SIG-M5 (cell line): ENCODE data around the gene KDM4C.

Experiments used
- DNase-seq: peaks from one replicate; lab custom pipeline; 2025; lab: John Stamatoyannopoulos, UW

KDM4C gene

DNA sequence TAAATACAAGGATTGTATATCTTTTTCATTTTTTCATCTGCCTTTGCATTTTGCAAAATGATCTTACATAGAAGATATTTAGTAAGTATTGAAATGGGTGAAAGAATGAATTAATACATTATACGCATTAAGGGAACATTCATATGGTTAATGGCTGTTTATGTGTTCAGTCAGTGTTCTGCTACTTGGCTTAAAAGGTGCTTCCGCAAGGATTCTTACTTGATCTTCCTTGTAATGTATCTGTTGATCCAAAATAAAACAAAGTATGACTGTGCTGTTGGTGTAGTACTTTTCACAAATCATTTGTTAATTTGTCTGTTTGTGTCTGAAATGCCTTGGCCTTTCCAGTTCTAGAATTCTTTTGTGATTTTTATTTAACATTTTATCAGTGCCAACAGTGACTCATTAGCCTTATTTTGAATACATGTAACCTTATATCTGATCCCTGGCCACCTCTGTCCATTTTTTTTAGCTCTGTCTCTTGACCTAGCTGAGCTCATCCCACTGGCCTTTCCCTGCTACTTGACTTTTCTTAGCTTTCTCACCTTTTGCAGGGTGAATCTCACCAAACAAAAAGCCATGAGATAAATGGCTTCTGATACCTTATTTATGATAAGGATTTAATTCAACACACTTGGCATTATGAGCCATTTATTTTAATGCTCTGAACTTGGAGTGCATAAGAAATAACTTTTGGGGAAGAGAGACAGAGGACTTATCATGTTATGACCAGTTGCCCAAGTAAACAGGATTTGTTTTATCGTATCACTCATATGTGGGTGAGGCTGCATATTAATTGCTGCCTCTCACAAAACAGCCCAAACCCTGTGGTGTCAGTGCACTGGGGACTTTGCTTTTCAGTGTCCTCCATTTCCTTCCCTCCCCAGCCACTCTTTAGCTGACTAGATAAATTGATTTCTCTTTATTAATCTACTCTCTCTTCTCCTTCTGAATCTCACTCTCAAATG, 340.3 kb downstream of the KDM4C start:
- DNase-seq = no peak

DNA sequence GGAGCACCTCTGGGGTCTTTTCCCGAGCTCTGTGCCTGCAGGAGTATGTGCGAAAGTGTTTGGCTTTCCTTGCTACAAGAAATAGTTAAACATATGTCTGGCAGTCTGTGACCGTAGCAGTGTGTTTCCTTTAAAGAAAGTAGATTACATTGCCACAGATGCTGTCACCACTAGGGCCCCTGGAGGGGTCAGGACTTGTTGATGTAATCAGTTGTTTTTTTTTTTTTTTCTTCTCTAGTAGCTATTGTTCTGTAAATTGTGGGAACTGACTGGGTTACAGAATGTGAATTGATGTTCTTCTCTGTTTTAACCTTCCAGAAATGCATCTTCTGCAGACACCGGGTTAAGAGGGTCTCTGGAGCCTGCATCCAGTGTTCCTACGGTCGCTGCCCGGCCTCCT, 345.6 kb downstream of the KDM4C start:
- no peak for DNase-seq

DNA sequence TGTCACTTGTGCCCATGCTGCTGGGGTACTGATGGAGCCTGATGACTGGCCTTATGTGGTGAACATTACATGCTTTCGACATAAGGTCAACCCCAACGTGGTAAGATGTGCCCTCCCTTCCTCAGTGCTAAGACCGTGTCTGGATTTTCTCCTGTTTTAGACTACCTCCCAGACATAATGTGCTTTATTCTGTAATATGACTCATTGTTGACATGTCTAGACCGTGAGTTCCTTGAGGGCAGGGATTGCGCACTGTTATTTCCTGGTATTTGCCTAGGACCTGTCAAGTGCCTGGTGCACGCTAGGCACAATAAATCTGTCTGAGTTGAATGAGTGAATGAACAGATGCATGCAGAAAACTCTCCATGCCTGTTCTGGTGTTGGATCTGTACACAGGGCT, 346.0 kb downstream of the KDM4C start:
- no peak for DNase-seq

DNA sequence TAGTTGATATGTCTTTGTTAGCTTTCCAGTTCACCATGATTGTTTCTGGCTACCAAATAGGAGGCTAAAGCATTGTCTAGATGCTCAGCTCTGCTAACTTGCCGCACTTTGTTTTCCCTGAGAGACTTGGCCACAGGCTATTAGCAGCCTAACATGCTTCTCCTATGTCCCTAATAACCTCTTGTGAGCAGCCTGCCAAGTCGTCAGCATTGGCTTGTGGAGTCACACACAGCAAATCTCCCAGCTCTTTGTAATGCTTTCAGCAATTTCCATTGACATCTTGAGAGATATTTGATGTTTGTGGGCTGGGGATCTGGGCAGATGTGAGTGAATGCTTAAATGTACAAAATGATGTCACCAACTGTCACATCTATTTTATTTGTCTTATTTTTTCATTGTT, 346.9 kb downstream of the KDM4C start:
- no peak for DNase-seq

DNA sequence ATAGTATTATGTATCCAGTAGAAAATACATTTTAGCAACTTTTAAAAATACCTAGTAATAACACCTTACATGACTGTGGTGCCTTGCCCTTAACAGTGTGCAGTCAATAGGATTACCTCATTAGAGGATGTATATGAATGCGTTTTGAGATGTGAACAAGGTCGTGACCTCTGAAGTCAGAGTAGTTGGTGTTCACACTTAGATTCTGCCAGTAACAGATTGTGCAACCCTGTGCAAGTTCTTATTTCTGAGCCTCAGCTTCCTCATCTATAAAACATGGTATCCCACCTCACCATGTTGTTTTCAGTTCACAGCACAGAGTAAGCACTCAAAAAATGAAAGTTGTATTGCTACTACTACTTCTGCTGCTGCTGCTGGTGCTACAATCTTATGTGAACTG, 347.3 kb downstream of the KDM4C start:
- DNase-seq = peak; percentile 58

DNA sequence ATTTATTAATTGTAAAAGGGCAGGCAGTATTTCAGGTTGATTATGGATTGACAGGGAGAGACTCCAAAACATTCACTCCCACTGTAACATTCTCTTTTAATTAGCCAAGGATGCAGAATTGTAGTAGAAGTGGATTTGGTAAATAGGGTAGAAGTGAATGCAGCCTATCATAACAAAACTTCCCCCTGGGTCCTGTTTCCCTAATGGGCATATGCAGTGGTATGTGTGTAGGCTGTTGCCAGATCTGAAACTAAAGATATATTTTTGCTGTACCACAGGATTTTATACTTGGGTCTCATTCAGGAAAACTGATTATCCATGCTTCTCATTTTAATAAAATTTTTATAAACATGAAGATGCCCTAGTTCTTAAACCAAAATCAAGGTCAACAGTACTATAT, 351.2 kb downstream of the KDM4C start:
- DNase-seq = no peak

DNA sequence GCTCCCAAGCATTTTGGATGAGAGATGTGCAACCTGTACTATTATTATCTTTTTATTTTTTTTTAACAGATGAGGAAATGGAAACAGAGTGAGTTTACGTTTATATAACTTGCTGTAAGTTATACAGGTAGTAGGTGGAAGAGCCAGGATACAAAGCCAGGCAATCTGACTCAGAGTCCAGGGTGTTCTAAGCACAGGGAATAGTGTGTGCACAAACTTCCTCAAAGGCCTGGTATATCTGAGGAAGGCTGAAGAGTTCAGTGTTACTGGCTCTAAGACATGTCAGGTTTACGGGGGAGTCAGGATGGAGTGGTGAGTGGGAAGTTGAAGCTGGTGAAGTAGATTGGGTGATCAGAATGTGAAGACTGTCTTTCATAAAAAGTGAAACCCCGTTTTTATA, 353.6 kb downstream of the KDM4C start:
- no peak for DNase-seq

DNA sequence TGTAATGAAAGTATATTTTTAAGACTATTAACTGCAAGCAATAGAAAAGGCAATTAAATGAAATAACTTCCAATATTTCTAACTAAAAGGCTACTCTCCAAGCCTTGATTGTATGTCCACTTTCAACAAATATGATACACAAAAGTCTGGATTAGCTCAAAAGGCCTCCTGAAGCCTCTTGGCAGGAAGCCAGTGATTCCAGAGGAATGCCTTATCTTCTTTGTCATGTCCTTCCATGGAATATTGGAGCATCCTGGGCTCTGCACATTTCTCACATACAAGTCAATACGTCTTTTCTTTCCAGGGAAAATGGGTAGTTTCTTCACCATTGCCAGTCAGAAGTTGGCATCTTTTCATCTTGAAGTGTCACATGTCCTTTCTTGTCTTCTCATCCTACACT, 357.8 kb downstream of the KDM4C start:
- no peak for DNase-seq

DNA sequence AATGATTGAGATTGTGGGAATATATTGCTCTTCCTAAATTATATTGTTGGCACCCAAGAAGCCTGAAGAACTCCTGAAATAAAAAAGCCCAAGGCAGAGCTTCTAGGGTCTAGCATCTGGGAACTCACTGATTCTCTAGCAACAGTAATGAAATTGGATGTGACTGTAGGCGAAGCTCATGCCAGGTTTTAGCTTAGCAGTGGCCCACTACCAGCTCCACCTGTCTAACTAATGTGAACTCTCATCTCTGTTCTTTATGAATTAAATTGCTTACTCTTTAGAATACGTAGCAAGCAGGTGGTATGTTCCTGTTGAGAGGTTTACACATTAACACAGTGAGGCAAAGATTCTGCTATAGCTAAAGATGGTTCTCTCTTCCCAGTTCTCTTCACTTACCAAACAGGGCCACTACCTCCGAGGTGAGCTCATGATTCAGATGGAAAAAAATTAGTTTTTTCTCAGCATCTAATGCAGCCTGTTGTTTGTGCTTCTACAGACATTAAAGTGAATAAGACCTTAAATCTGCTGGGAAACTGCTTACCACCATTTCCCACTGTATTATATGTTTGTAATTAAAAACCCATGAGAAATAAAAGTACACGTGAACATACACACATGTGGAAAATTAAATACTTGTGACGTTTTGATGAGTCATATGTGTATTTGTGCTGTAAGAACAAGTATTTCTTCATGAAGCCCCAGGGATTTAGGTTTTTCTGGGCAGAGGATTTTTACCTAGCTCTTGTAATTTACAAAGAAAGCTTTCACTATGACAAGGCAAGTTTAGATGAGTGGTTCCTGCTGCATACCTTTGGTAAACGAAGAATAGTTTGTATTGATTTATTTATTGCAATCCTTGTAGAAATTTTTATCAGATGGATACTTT, 360.1 kb downstream of the KDM4C start:
- no peak for DNase-seq

DNA sequence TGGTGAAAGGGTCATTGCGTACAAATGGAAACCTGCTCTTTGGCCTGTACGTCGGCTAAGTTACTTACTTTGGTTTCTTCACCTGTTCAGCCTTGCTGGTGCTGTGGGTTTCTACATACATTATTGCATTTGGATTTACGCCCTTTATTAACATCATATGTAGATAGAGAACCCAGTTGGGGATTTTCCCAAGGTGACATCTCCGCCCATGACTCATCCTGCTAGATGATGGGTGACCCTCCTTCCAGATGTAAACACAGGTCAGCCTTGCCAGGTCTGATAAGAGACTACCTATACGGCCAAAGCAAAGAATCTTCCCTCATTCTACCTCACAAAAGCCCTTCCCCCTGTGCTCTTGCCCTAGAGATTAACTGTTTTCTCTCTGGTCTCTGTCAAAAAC, 360.9 kb downstream of the KDM4C start:
- DNase-seq = no peak

DNA sequence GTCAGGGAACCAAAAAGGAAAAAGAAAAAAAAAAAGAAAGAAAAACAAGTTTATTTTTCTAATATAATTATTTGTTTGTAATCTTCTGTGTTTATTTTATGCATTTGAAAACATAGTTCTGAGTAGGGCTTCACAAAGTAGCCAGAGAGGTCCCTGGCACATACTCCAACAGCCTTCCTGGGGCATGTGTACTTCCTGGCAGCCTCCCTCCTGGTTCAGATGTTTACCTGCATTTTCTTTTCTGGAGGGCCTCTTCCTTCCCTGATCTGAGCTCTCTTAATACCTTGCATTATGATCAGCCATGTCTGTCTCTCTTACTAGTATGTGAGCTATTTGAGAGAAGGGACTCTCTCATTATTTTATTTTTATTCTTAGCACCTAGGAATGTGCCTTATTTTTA, 361.8 kb downstream of the KDM4C start:
- no peak for DNase-seq

DNA sequence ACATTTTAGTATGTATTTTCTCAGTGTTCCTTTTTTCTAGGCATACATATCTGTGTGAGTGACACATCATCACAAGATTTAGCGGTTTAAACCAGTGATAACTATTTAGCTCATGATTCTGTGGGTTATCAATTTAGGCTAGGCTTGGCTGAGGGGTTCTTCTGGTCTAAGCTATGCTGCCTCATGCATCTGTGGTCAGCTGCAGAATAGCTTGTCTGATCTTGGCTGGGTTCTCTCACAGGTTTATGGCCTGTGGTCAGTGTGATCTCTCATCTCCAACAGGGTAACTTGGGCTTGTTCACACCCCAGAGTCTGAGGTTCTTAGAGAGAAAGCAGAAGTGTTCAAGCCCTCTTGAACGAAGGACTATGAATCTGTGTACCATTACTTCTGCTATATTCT, 363.3 kb downstream of the KDM4C start:
- DNase-seq = no peak

DNA sequence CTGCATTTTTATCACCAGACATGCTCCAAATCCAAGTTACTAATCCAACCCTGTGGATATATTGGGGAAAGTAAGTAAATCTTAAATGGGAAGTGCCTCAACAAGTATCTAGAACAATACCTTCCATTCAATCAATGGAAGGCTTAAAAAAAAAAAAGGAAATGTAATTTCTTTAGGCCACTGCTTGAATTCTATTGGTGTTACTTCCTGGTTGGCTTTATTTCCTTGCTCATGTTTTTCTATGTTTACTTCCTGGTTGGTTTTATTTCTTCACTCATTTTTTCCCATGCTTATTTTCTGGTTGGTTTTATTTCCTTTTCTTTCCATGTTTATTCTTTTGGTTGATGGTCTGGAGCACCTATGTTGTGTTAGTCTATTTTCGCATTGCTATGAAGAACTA, 363.9 kb downstream of the KDM4C start:
- no peak for DNase-seq

DNA sequence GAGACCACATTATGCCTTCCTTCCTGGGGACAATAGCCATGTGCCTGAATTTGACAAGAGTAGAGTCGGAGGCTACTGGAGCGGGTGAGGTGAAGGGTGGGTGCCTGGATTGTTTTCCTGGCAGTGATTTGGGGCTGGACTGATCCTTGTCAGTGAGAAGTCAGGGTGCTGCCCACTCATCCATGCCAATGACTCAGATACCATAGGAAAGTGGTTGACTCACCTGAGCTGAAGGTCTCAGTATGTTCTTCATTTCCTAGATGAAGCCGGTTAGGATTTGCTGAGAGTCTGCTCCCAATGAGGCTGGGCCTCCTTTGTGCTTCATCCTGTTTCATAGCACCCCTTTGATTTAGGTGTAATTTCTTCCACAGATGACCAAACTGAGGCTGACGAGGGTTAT, 366.0 kb downstream of the KDM4C start:
- no peak for DNase-seq

DNA sequence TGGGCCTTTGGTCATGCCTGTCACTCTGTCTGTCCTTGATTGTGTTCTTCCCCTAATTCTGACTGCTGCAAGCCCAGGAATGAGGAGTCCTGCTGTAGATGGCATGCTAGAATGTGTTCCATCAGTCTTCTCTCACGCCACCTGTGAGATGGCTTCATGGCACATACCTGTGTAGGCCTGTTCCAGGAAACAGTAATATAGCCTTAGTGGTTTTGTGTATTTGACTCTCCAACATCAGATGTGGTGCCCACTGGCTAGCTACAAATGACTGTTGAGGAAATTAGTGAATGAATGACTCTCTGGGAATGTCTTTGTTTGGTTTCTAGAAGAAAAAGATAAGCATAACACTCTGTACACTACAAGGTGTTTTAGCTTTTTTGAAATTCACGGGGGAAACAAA, 367.5 kb downstream of the KDM4C start:
- DNase-seq = no peak

DNA sequence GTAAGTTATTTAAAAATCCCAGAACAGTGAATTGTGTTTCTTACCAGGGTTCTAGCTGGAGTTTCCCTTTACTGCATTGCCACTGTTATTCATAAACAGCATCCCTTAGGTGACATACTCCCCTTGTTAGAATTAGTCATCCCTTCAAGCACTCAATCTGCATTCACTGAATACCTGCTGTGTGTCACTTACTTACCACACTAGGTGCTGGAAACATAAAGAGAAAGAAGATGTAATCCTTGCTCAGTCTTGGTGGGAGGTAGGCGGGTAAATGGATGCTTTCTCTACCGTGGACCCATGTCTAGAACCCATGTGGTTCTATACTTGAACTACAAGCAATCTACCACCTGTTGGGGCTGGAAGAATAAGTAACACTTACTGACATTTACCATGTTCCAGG, 371.6 kb downstream of the KDM4C start:
- no peak for DNase-seq

DNA sequence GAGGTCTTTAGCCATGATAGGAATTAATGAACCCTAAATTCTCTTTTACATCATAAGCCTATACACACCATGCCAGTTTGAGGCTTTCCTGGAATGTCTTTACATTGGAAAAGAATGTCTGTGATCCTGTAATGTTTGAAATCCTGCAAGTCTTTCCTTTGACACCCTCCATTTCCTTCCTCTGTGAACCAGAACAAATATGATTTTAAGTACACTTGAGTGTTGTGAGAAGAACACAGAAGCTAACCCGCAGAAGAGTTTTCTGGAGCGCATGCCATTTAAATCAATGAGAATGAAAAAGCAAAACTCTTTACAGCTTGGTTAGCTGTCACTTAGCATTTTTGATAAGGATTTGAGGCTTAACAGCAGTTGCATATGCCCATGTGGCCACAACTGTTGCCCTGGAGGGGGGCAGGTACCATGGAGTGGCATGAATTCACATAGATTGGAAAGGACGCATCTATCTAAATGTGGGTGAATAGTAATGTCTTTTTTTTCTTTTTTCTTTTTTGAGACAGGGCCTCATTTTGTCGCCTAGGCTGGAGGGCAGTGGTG, 372.6 kb downstream of the KDM4C start:
- DNase-seq = no peak

DNA sequence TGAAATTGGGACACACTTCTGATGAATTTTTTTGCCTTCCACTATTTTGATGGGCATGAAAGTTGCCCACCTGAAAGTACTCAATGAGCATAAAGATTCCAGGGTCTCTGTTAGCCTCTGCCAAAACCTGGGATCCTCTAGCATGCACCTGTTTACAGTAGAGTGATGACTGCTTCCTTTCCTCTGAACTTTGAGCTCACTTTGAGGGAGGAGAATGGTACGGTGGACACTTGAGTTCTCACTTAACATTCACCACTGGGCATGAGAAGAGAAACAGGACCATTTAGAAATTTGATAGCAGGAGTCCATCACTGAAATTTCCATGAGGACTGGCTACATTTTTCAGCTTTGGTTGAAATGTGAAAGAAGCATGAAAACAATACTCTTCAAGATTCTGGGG, 374.8 kb downstream of the KDM4C start:
- no peak for DNase-seq

DNA sequence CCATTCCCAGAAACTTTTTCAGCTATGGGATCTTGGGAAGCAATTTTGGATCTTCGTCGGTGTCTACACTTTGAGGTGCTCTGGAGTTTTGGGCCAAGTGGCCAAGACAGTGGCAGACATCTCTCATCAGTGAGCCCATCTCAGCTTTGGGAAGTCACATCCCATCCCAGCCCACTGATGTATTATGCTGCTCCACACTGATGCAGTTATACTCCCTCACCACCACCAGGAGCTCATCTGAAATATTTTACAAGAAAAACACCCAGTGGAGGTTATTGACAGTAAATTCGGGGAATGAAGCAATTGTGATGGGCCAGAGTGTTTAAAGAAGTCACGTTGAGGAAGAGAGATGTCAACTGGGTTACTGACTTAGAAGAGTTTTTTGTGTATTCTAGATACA, 378.0 kb downstream of the KDM4C start:
- no peak for DNase-seq

DNA sequence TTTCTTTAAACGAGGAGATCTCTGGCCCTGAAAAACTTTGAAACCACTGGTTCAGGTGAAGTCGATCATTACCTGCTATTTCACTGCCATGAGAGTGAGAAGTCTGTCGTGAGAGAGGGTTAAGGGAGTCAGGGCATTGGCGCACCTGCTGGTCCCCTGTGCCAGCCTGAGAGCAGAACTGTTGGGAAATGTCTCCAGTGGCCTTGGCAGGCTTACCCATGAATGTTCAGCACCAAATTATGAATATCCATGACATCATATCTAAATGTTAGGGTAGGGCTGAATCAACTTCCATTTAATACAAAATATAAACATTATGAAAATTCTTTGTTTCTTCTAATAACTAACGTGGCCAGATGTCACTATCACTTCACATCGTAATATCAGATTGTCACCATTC, 379.3 kb downstream of the KDM4C start:
- DNase-seq = no peak

DNA sequence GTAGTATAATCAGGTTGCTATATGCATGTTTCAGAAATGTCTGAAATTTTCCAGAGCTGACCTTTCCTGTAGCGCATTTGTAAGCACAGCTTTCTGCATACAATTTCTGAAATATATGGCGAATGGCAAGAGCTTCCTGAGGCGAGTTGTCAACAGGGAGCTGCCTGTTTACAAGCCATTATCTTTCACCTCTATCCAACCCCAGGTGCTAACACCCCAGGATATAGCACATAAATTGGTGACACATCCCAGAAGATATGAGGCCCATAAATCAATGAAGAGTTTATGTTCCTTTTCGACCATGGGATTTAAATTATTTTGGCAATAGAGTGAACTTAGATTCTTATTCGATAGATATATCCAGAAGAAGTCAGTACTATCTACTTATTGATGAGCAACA, 379.8 kb downstream of the KDM4C start:
- no peak for DNase-seq

DNA sequence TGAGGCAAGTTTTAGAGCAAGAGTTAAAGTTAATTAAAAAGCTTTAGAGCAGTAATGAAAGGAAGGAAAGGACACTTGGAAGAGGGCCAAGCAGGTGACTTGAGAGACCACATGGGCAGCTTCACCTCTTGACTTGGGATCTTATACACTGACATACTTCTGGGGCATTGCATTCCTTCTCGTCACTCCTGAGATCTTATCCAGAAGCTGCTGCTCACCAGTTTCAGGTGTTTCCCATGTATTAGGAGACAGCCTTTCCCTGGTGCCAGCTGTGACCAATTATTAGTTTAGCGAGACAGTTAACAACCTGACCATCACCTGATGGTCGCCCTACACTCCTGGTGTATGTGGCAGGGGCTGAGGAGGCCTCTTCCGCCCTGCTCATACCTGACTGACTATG, 382.1 kb downstream of the KDM4C start:
- no peak for DNase-seq

DNA sequence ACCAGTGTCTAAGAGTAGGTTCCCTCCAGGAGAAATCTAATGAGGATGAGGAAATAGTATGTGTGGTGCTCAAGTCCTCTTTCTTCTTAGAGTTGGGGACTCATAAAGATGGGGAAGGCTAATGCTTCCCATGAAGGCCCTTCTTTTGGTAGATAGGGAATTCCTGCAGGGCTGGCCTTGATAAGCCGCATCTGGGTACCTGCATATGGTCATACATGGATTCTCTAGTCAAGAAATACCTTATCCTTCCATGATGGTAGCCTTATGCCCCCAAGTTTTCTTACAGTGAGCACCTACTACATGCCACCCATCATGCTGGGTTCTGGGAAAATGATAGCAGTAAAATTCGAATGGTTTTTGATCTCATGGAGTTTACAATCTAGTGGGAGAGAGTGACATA, 382.6 kb downstream of the KDM4C start:
- DNase-seq = no peak
